Esophagus muscularis mucosa (tissue), 3 donors: ENCODE results near the gene ARHGEF7.

Source experiments
- POLR2A ChIP-seq: fragments of 450-650 bp; IDR thresholded peaks from one replicate; pipeline ENCODE4 v1.6.1; 2017; ENCODE audit warnings: antibody characterized with exemption, moderate library complexity, mild to moderate bottlenecking, low read depth
- TF ChIP-seq, protein P1 (sequence below), 3 experiments: fragments of 200-600 bp in 2 of 3; fragments of 450-650 bp in 1 of 3; sonication (generic) in 2 of 3; IDR thresholded peaks; one replicate each; pipeline ENCODE4 v1.5.1; 2017 to 2019; ENCODE audit warnings: antibody characterized with exemption in 3 of 3, mild to moderate bottlenecking in 2 of 3, moderate library complexity in 1 of 3

DNA sequence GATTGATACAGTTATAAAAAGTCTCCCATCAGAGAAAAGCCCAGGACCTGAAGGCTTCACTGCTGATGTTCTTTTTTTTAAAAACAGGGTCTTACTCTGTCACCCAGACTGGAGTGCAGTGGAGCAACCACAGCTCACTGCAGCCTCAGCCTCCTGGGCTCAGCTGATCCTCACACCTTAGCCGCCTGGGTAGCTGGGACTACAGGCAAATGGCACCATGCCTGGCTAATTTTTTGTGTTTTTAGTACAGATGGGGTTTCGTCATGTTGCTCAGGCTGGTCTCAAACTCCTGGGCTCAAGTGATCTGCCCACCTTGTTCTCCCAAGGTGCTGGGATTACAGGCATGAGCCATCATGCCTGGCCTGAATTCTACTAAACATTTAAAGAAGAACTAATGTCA lies 238.4 kb downstream of the ARHGEF7 start:
- TF ChIP-seq, protein P1, sequence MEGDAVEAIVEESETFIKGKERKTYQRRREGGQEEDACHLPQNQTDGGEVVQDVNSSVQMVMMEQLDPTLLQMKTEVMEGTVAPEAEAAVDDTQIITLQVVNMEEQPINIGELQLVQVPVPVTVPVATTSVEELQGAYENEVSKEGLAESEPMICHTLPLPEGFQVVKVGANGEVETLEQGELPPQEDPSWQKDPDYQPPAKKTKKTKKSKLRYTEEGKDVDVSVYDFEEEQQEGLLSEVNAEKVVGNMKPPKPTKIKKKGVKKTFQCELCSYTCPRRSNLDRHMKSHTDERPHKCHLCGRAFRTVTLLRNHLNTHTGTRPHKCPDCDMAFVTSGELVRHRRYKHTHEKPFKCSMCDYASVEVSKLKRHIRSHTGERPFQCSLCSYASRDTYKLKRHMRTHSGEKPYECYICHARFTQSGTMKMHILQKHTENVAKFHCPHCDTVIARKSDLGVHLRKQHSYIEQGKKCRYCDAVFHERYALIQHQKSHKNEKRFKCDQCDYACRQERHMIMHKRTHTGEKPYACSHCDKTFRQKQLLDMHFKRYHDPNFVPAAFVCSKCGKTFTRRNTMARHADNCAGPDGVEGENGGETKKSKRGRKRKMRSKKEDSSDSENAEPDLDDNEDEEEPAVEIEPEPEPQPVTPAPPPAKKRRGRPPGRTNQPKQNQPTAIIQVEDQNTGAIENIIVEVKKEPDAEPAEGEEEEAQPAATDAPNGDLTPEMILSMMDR (IDR thresholded peaks at IDR 0.05): no peak
- no peak for TF ChIP-seq POLR2A
